Erythroblast (primary cell): ENCODE results near the gene DLEC1.

Source experiments
- GATA1 ChIP-seq: IDR thresholded peaks from 2 replicates; pipeline ENCODE4 v1.6.1; 2011; ENCODE audit warnings: low read depth, mild to moderate bottlenecking, control low read depth, low read length, moderate library complexity
- POLR2A ChIP-seq: IDR thresholded peaks from 2 replicates; pipeline ENCODE4 v1.6.1; 2011; ENCODE audit warnings: mild to moderate bottlenecking, low read length

DNA sequence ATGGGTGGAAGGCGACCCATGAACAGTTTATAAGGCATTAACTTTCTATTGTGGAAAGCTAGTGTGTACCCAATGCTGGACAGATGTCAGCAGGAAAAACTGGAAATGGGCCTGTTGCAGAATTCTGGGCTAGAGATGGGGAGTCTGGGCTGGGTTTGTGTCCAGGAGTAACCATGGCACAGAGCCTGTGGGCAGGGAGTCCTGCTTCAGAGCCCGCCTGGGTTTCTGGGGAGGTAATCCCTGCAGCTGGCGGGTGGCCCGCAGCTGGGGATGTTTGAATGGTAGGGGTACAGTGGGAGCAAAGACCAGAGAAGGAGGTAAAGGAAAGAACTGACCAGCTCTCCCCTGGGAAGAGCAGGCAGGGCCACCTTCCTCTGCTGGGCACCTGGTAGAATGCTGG, 72.2 kb downstream of the DLEC1 start:
- no peak for TF ChIP-seq POLR2A
- no peak for TF ChIP-seq GATA1
